Non-pigmented ciliary epithelial cell (primary cell): Measurements from ENCODE around the gene DNAJB6.
"Not testable (repeated sequence)": the region's sequence is repeated elsewhere in the genome, so short reads cannot be mapped to it uniquely, and the experiment has no call there.

Experiments
- DNase-seq: peaks from one replicate; pipeline ENCODE4 v3.0.0-alpha.2; 2010; ENCODE audit warnings: low read depth

Gene DNAJB6

GRCh38 chr7:157323401-157323800, 13.4 kb upstream of the DNAJB6 start:
- no peak for DNase-seq

GRCh38 chr7:157329447-157329846, 7.4 kb upstream of the DNAJB6 start:
- DNase-seq, result no peak

- DNase-seq, result not testable (repeated sequence)
Observed at GRCh38 chr7:157330567-157330966, 6.2 kb upstream of the DNAJB6 start.

- DNase-seq, result not testable (repeated sequence)
Observed at GRCh38 chr7:157331049-157331448, 5.8 kb upstream of the DNAJB6 start.

GRCh38 chr7:157335236-157335635, 1.6 kb upstream of the DNAJB6 start:
- DNase-seq, result no peak

GRCh38 chr7:157335991-157336382, 817 bp upstream of the DNAJB6 start:
- no peak for DNase-seq

- DNase-seq, result no peak
Observed at GRCh38 chr7:157337316-157338149, 729 bp downstream of the DNAJB6 start.

- no peak for DNase-seq
Observed at GRCh38 chr7:157339777-157340677, 3.2 kb downstream of the DNAJB6 start.

- DNase-seq, result peak; percentile 56
Observed at GRCh38 chr7:157347217-157347904, 10.6 kb downstream of the DNAJB6 start.

- DNase-seq, result no peak
Observed at GRCh38 chr7:157348548-157348947, 11.7 kb downstream of the DNAJB6 start.

- DNase-seq, result no peak
Observed at GRCh38 chr7:157352516-157352915, 15.7 kb downstream of the DNAJB6 start.

GRCh38 chr7:157355784-157356511, 19.1 kb downstream of the DNAJB6 start:
- no peak for DNase-seq

GRCh38 chr7:157357129-157358040, 20.6 kb downstream of the DNAJB6 start:
- DNase-seq, result no peak

- DNase-seq, result no peak
Observed at GRCh38 chr7:157358041-157358752, 21.4 kb downstream of the DNAJB6 start.

GRCh38 chr7:157358753-157359096, 21.9 kb downstream of the DNAJB6 start:
- no peak for DNase-seq

- DNase-seq, result no peak
Observed at GRCh38 chr7:157359581-157359980, 22.8 kb downstream of the DNAJB6 start.

- DNase-seq, result no peak
Observed at GRCh38 chr7:157360483-157361025, 23.8 kb downstream of the DNAJB6 start.

- no peak for DNase-seq
Observed at GRCh38 chr7:157361537-157361936, 24.7 kb downstream of the DNAJB6 start.

- DNase-seq, result no peak
Observed at GRCh38 chr7:157362729-157363128, 25.9 kb downstream of the DNAJB6 start.

- no peak for DNase-seq
Observed at GRCh38 chr7:157366722-157367121, 29.9 kb downstream of the DNAJB6 start.
